SU-DHL-6 (cell line): ENCODE data around the gene KIAA2012.

ENCODE experiments used
- EZH2phosphoT487 ChIP-seq: fragments of 200-600 bp; sonication (generic), shearing (Covaris generic); conservative IDR thresholded peaks from 2 replicates; pipeline ENCODE4 v1.6.1; 2018; ENCODE audit warnings: mild to moderate bottlenecking, antibody characterized with exemption, low read length, moderate library complexity, mixed read lengths
- TF ChIP-seq, protein P1 (sequence below): fragments of 200-600 bp; sonication (generic); IDR thresholded peaks from one replicate; pipeline ENCODE4 v1.5.1; 2017; ENCODE audit warnings: antibody characterized with exemption, mild to moderate bottlenecking, low read length, moderate library complexity; ENCODE audit not compliant: insufficient read depth, poor library complexity, severe bottlenecking

DNA sequence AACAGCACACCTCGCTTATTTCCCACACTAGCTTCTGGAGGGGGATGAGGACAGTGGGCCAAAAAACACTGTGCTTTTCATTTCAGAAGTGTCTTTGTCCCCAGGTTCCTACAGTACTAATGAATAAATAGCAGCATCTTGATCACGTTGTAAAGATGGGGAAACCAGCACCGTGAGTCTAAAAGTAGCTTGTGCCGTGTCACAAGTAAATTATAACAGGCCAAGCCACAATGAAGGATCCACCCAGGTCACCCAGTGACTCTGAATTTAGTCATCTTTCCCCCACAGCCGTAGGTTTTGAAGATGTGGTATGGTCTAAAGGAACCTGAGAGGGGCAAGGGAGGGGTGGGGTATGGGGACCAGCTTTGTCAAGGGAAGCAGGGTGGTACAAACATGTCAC, 30.6 kb upstream of the KIAA2012 start:
- TF ChIP-seq, protein P1, sequence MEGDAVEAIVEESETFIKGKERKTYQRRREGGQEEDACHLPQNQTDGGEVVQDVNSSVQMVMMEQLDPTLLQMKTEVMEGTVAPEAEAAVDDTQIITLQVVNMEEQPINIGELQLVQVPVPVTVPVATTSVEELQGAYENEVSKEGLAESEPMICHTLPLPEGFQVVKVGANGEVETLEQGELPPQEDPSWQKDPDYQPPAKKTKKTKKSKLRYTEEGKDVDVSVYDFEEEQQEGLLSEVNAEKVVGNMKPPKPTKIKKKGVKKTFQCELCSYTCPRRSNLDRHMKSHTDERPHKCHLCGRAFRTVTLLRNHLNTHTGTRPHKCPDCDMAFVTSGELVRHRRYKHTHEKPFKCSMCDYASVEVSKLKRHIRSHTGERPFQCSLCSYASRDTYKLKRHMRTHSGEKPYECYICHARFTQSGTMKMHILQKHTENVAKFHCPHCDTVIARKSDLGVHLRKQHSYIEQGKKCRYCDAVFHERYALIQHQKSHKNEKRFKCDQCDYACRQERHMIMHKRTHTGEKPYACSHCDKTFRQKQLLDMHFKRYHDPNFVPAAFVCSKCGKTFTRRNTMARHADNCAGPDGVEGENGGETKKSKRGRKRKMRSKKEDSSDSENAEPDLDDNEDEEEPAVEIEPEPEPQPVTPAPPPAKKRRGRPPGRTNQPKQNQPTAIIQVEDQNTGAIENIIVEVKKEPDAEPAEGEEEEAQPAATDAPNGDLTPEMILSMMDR = no peak
- TF ChIP-seq EZH2phosphoT487 = no peak
